ENCODE measurements around the gene SYTL2.
"Not testable (repeated sequence)": the region's sequence is repeated elsewhere in the genome, so short reads cannot be mapped to it uniquely, and the experiment has no call there.

Gene SYTL2

GRCh38 chr11:85787809-85788760 is 22.9 kb downstream of the SYTL2 start:
- DNase-seq: no peak

- DNase-seq: no peak
Measured at GRCh38 chr11:85787168-85787567, 23.8 kb downstream of the SYTL2 start.

GRCh38 chr11:85784480-85785265 is 26.3 kb downstream of the SYTL2 start:
- DNase-seq: no peak

GRCh38 chr11:85783758-85784157 is 27.2 kb downstream of the SYTL2 start:
- peak; percentile 64 for DNase-seq

- DNase-seq: not testable (repeated sequence)
Measured at GRCh38 chr11:85780780-85781517, 30.0 kb downstream of the SYTL2 start.

- DNase-seq: no peak
Measured at GRCh38 chr11:85779956-85780640, 30.8 kb downstream of the SYTL2 start.

- not testable (repeated sequence) for DNase-seq
Measured at GRCh38 chr11:85777603-85777972, 33.4 kb downstream of the SYTL2 start.

- DNase-seq: no peak
Measured at GRCh38 chr11:85776951-85777602, 33.9 kb downstream of the SYTL2 start.

- DNase-seq: no peak
Measured at GRCh38 chr11:85774256-85775101, 36.5 kb downstream of the SYTL2 start.

- no peak for DNase-seq
Measured at GRCh38 chr11:85772695-85773094, 38.2 kb downstream of the SYTL2 start.

GRCh38 chr11:85771568-85771967 is 39.4 kb downstream of the SYTL2 start:
- no peak for DNase-seq

- DNase-seq: no peak
Measured at GRCh38 chr11:85769771-85770170, 41.2 kb downstream of the SYTL2 start.

- no peak for DNase-seq
Measured at GRCh38 chr11:85768473-85769146, 42.3 kb downstream of the SYTL2 start.

GRCh38 chr11:85767246-85767945 is 43.5 kb downstream of the SYTL2 start:
- DNase-seq: no peak

GRCh38 chr11:85766721-85767161 is 44.2 kb downstream of the SYTL2 start:
- no peak for DNase-seq

- no peak for DNase-seq
Measured at GRCh38 chr11:85764796-85765195, 46.1 kb downstream of the SYTL2 start.

GRCh38 chr11:85762226-85762625 is 48.7 kb downstream of the SYTL2 start:
- no peak for DNase-seq

GRCh38 chr11:85759915-85760314 is 51.0 kb downstream of the SYTL2 start:
- no peak for DNase-seq

- DNase-seq: no peak
Measured at GRCh38 chr11:85758480-85759039, 52.4 kb downstream of the SYTL2 start.

Data from NK-92 treated with Interleukin-12 subunit alpha and Interleukin-12 subunit beta, amount 100 ng/mL, for 24 hours (cell line).